HCT116 (cell line): ENCODE results near the gene ALDH1A1. TPM values are rescaled to one million over a fixed set of nuclear protein-coding genes. Genes with fewer than 3 reads are reported as not detected.

Experiments used
- ATAC-seq: fragments of 200-7000 bp; cut with Tn5 transposase; 2 replicates; pipeline ENCODE4 v1.9.1; 2020; ENCODE audit warnings: mild to moderate bottlenecking, moderate library complexity
- BruUV-seq: library from RNA; stranded (reverse); fragments of 400-500 nt; replicated peaks from 2 replicates; lab custom pipeline; 2021; lab: Mats Ljungman, UMichigan
- CTCF ChIA-PET: fragments of 300-600 bp; sonication (Branson Sonifier 250); formaldehyde crosslinking; loops from one replicate; lab custom pipeline; 2021; ENCODE audit warnings: antibody characterized with exemption; lab: Charles Lee
- POLR2A ChIA-PET: fragments of 300-600, 350-600 bp; sonication (Branson Sonifier 250); formaldehyde crosslinking; loops from one replicate; lab custom pipeline; 2021; ENCODE audit warnings: antibody characterized with exemption; lab: Charles Lee
- RAD21 ChIA-PET, 2 experiments: fragments of 300-600 bp; sonication (Branson Sonifier 250); formaldehyde crosslinking; loops; one replicate each; lab custom pipeline; 2023; ENCODE audit warnings: low total read pairs in 2 of 2; ENCODE audit not compliant: uncharacterized antibody in 2 of 2, unreplicated experiment in 2 of 2, low non-redundant PET in 1 of 2; lab: Charles Lee
- DNase-seq: peaks from one replicate; pipeline ENCODE4 v3.0.0-alpha.2; 2010; ENCODE audit warnings: low read depth, low spot score
- H2AFZ ChIP-seq: fragments of 200-600 bp; shearing (Covaris generic), sonication (generic); 2 replicates; pipeline ENCODE4 v1.6.1; 2017; ENCODE audit warnings: low read depth, mixed run types, mixed read lengths, antibody characterized with exemption, low read length; ENCODE audit not compliant: poor library complexity, severe bottlenecking
- H3K27ac ChIP-seq: 2 replicates; pipeline ENCODE4 v1.5.1; 2012; ENCODE audit warnings: low read depth, low read length
- H3K27me3 ChIP-seq: fragments of 200-600 bp; sonication (generic); 2 replicates; pipeline ENCODE4 v1.6.1; 2016; ENCODE audit warnings: mixed run types, low read length, mixed read lengths; ENCODE audit not compliant: insufficient read depth
- H3K36me3 ChIP-seq, 2 experiments: fragments of 200-500 bp in 1 of 2; fragments of 200-600 bp in 1 of 2; sonication (Bioruptor generic) in 1 of 2; sonication (generic) in 1 of 2; 2 replicates each; pipeline versions ENCODE4 v1.5.1 to v1.6.1; 2014 to 2016; ENCODE audit warnings: low read length in 2 of 2, inconsistent platforms in 1 of 2, mixed read lengths in 1 of 2, mixed run types in 1 of 2; ENCODE audit not compliant: insufficient read depth in 2 of 2, control insufficient read depth in 1 of 2
- H3K4me1 ChIP-seq, 2 experiments: fragments of 200-600 bp in 1 of 2; sonication (generic) in 1 of 2; 2 replicates each; pipeline versions ENCODE4 v1.5.1 to v1.6.1; 2012 to 2017; ENCODE audit warnings: low read length in 2 of 2, inconsistent platforms in 1 of 2, mild to moderate bottlenecking in 1 of 2, mixed read lengths in 1 of 2, mixed run types in 1 of 2, moderate library complexity in 1 of 2; ENCODE audit not compliant: insufficient read depth in 2 of 2, control insufficient read depth in 1 of 2
- H3K4me2 ChIP-seq: fragments of 200-600 bp; sonication (generic); 2 replicates; pipeline ENCODE4 v1.6.1; 2017; ENCODE audit warnings: mixed run types, low read length, mixed read lengths
- H3K4me3 ChIP-seq, 2 experiments: fragments of 200-600 bp in 1 of 2; sonication (generic) in 1 of 2; replicated peaks in 1 of 2; 2 replicates each; pipeline ENCODE4 v1.5.1; 2011 to 2016; ENCODE audit warnings: low read length in 2 of 2, control low read depth in 1 of 2, low read depth in 1 of 2, mild to moderate bottlenecking in 1 of 2, mixed read lengths in 1 of 2, mixed run types in 1 of 2
- H3K79me2 ChIP-seq: fragments of 200-600 bp; sonication (generic); 2 replicates; pipeline ENCODE4 v1.6.1; 2017; ENCODE audit warnings: mild to moderate bottlenecking, mixed run types, low read length, moderate library complexity, mixed read lengths; ENCODE audit not compliant: insufficient read depth
- H3K9ac ChIP-seq: fragments of 200-600 bp; sonication (generic); 2 replicates; pipeline ENCODE4 v1.6.1; 2016; ENCODE audit warnings: low read length, mixed read lengths
- H3K9me2 ChIP-seq: fragments of 200-600 bp; sonication (generic), shearing (Covaris generic); 2 replicates; pipeline ENCODE4 v1.6.1; 2017; ENCODE audit warnings: mixed run types, mild to moderate bottlenecking, moderate library complexity; ENCODE audit not compliant: insufficient read depth
- H3K9me3 ChIP-seq, 2 experiments: fragments of 200-500 bp in 1 of 2; fragments of 200-600 bp in 1 of 2; sonication (Bioruptor generic) in 1 of 2; sonication (generic) in 1 of 2; 2 replicates each; pipeline ENCODE4 v1.6.1; 2014 to 2017; ENCODE audit warnings: low read length in 2 of 2, mixed read lengths in 2 of 2, inconsistent platforms in 1 of 2, low read depth in 1 of 2, mild to moderate bottlenecking in 1 of 2, mixed run types in 1 of 2, moderate library complexity in 1 of 2; ENCODE audit not compliant: control insufficient read depth in 1 of 2, insufficient read depth in 1 of 2
- H4K20me1 ChIP-seq: fragments of 200-600 bp; sonication (generic), shearing (Covaris generic); 2 replicates; pipeline ENCODE4 v1.6.1; 2017; ENCODE audit warnings: mixed run types, mild to moderate bottlenecking, moderate library complexity; ENCODE audit not compliant: insufficient read depth
- EGR1 ChIP-seq: IDR thresholded peaks from 2 replicates; pipeline ENCODE4 v1.6.1; 2012; ENCODE audit warnings: low read depth
- ELF1 ChIP-seq: IDR thresholded peaks from 2 replicates; pipeline ENCODE4 v1.6.1; 2012; ENCODE audit warnings: low read depth, borderline replicate concordance
- EZH2phosphoT487 ChIP-seq: fragments of 200-600 bp; IDR thresholded peaks from 2 replicates; pipeline ENCODE4 v1.6.1; 2018; ENCODE audit warnings: antibody characterized with exemption, borderline replicate concordance
- FOSL1 ChIP-seq: IDR thresholded peaks from 2 replicates; pipeline ENCODE4 v1.6.1; 2012; ENCODE audit warnings: low read depth
- POLR2A ChIP-seq: IDR thresholded peaks from 2 replicates; pipeline ENCODE4 v1.7.0; 2011; ENCODE audit warnings: borderline replicate concordance; ENCODE audit not compliant: insufficient read depth, insufficient read length; ENCODE audit errors: extremely low read depth
- SIN3A ChIP-seq: IDR thresholded peaks from 2 replicates; pipeline ENCODE4 v1.6.1; 2012; ENCODE audit warnings: low read depth
- SP1 ChIP-seq: IDR thresholded peaks from 2 replicates; pipeline ENCODE4 v1.6.1; 2012; ENCODE audit warnings: low read depth
- TCF7L2 ChIP-seq: IDR thresholded peaks from 2 replicates; pipeline ENCODE4 v1.7.0; 2011; ENCODE audit warnings: borderline replicate concordance, inconsistent platforms; ENCODE audit not compliant: insufficient read depth, insufficient read length; ENCODE audit errors: extremely low read depth
- YY1 ChIP-seq: IDR thresholded peaks from 2 replicates; pipeline ENCODE4 v1.6.1; 2011; ENCODE audit warnings: low read length, low read depth, moderate library complexity, mild to moderate bottlenecking; ENCODE audit not compliant: insufficient replicate concordance; ENCODE audit errors: extremely low read depth
- ZFX ChIP-seq: fragments of 450-650 bp; IDR thresholded peaks from 2 replicates; pipeline ENCODE4 v1.6.1; 2017
- intact Hi-C: fragments of 100-400 bp; cut with micrococcal nuclease; formaldehyde crosslinking; loops from 2 replicates; pipeline ENCODE4 v1.10.0; 2022
- total RNA-seq: library from RNA; stranded (reverse); gene quantifications from one replicate; pipeline ENCODE4 v1.2.1, GENCODE V29; 2021; ENCODE audit not compliant: unreplicated experiment
- TF ChIP-seq, protein P1 (sequence below): IDR thresholded peaks from 2 replicates; pipeline ENCODE4 v1.6.1; 2012
- TF ChIP-seq, protein P2 (sequence below), 3 experiments: fragments of 200-600 bp in 1 of 3; sonication (generic) in 1 of 3; IDR thresholded peaks in 2 of 3; conservative IDR thresholded peaks in 1 of 3; 2 replicates each; pipeline ENCODE4 v1.5.1; 2012 to 2017; ENCODE audit warnings: low read depth in 2 of 3, low read length in 2 of 3, antibody characterized with exemption in 1 of 3, borderline replicate concordance in 1 of 3, control low read depth in 1 of 3, mild to moderate bottlenecking in 1 of 3, mixed read lengths in 1 of 3, mixed run types in 1 of 3, moderate library complexity in 1 of 3; ENCODE audit not compliant: insufficient read depth in 1 of 3
- TF ChIP-seq, protein P3 (sequence below): IDR thresholded peaks from 2 replicates; pipeline ENCODE4 v1.6.1; 2012
- TF ChIP-seq, protein P4 (sequence below): IDR thresholded peaks from 2 replicates; pipeline ENCODE4 v1.6.1; 2012; ENCODE audit warnings: low read depth

ALDH1A1 gene
- total RNA-seq, 1 experiment from 2014 or later = 0.44 TPM

DNA sequence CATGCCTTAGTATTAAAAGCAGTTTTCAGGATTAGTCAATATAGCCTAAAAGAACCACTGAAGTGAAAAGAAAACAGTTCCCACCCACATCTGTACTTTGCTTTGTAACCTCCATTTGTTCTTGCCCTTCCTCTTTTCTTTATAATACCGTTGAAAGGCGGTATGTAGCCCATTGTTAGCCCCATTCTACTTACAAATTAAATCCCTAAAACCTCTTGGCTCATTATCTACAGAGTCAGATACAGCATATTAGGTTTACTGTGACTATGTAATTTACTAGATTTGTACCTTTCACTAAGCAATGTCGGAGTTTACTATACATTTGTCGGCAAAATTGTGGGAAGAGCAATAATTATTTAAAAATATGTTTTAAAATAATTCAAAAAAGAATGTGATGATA, 17.3 kb downstream of the ALDH1A1 start (continued):
- TF ChIP-seq, protein P1, sequence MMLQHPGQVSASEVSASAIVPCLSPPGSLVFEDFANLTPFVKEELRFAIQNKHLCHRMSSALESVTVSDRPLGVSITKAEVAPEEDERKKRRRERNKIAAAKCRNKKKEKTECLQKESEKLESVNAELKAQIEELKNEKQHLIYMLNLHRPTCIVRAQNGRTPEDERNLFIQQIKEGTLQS = no peak
- TF ChIP-seq ZFX (no peak), ELF1 (no peak), EZH2phosphoT487 (no peak), YY1 (no peak), SP1 (no peak)

DNA sequence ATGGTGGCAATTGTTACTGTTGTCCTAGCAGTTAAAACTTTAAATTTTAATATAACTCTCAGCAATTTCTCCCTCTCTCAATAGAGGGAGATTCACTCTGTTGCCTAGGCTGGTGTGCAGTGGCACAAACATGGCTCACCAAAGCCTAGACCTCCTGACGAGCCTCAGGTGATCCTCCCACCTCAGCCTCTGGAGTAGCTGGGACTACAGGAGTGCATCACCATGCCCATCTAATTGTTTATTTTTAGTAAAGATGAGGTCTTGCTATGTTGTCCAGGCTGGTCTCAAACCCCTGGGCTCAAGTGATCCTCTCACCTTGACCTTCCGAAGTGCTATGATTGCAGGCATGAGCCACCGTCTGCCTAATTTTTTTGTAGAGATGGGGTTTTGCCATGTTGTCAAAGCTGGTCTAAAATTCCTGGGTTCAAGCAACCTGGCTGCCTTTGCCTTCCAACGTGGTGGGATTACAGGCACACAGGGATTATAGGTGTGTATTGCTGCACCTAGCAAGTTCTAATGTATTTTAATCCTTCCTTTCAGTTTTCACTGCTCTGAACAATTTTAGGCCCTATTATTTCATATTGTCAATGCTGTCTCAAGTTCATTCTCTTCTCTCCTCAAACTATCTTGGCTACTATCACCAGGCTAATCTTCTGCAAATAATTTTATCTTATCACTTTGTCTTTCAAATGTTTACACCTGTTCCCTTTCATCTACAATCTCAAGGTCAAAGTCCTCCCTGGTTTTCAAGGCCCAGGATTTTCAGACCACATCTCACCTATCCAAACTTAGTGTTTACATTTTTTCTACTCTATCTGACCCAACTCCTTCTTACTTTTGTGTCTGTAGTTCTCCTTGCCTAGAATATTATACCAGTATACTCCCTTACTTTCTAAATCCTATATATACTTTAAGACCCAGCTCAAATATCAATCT, 18.9 kb downstream of the ALDH1A1 start:
- intact Hi-C loops = no loop called here
- RAD21 ChIA-PET = no interaction called here
- TF ChIP-seq ZFX (no peak), EGR1 (no peak), SP1 (no peak), TCF7L2 (no peak), POLR2A (no peak), FOSL1 (no peak), SIN3A (no peak)
- TF ChIP-seq, protein P2, sequence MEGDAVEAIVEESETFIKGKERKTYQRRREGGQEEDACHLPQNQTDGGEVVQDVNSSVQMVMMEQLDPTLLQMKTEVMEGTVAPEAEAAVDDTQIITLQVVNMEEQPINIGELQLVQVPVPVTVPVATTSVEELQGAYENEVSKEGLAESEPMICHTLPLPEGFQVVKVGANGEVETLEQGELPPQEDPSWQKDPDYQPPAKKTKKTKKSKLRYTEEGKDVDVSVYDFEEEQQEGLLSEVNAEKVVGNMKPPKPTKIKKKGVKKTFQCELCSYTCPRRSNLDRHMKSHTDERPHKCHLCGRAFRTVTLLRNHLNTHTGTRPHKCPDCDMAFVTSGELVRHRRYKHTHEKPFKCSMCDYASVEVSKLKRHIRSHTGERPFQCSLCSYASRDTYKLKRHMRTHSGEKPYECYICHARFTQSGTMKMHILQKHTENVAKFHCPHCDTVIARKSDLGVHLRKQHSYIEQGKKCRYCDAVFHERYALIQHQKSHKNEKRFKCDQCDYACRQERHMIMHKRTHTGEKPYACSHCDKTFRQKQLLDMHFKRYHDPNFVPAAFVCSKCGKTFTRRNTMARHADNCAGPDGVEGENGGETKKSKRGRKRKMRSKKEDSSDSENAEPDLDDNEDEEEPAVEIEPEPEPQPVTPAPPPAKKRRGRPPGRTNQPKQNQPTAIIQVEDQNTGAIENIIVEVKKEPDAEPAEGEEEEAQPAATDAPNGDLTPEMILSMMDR (IDR thresholded peaks at IDR 0.05 in 2 of 3, conservative IDR thresholded peaks at IDR 0.05 in 1 of 3; ENCODE audit: borderline replicate concordance in 1 of 3, insufficient read depth in 1 of 3, low read depth in 2 of 3, low read length in 2 of 3) = no peak
- TF ChIP-seq, protein P3, sequence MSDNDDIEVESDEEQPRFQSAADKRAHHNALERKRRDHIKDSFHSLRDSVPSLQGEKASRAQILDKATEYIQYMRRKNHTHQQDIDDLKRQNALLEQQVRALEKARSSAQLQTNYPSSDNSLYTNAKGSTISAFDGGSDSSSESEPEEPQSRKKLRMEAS = no peak
- TF ChIP-seq, protein P4, sequence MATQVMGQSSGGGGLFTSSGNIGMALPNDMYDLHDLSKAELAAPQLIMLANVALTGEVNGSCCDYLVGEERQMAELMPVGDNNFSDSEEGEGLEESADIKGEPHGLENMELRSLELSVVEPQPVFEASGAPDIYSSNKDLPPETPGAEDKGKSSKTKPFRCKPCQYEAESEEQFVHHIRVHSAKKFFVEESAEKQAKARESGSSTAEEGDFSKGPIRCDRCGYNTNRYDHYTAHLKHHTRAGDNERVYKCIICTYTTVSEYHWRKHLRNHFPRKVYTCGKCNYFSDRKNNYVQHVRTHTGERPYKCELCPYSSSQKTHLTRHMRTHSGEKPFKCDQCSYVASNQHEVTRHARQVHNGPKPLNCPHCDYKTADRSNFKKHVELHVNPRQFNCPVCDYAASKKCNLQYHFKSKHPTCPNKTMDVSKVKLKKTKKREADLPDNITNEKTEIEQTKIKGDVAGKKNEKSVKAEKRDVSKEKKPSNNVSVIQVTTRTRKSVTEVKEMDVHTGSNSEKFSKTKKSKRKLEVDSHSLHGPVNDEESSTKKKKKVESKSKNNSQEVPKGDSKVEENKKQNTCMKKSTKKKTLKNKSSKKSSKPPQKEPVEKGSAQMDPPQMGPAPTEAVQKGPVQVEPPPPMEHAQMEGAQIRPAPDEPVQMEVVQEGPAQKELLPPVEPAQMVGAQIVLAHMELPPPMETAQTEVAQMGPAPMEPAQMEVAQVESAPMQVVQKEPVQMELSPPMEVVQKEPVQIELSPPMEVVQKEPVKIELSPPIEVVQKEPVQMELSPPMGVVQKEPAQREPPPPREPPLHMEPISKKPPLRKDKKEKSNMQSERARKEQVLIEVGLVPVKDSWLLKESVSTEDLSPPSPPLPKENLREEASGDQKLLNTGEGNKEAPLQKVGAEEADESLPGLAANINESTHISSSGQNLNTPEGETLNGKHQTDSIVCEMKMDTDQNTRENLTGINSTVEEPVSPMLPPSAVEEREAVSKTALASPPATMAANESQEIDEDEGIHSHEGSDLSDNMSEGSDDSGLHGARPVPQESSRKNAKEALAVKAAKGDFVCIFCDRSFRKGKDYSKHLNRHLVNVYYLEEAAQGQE = no peak
- TF ChIP-seq, protein P1 = no peak

More for the DNA sequence above, 18.9 kb downstream of the ALDH1A1 start:
- Histone ChIP-seq H3K27ac (no peak overlapping the region), H3K4me3 (no peak overlapping the region), H4K20me1 (no peaks in the 10 kb centered on the region), H3K4me2 (no peak overlapping the region), H3K36me3 (no peaks in the 10 kb centered on the region), H3K79me2 (no peaks in the 10 kb centered on the region), H2AFZ (no peak overlapping the region), H3K4me1 (no peaks in the 10 kb centered on the region), H3K9me3 (no peaks in the 10 kb centered on the region), H3K9ac (no peak overlapping the region), H3K27me3 (no peaks in the 10 kb centered on the region), H3K9me2 (no peaks in the 10 kb centered on the region)
- ATAC-seq (no peak), DNase-seq (no peak)
- BruUV-seq = no TSS peak
- ChIA-PET POLR2A (interaction anchor here (1.4 kb wide), 1 partner anchor 9 kb away, joined by 3 read pairs; no protein-coding TSS in a partner anchor), CTCF (no interaction called here)
